Measurements from ENCODE around the gene UCMA.

The UCMA gene

DNA sequence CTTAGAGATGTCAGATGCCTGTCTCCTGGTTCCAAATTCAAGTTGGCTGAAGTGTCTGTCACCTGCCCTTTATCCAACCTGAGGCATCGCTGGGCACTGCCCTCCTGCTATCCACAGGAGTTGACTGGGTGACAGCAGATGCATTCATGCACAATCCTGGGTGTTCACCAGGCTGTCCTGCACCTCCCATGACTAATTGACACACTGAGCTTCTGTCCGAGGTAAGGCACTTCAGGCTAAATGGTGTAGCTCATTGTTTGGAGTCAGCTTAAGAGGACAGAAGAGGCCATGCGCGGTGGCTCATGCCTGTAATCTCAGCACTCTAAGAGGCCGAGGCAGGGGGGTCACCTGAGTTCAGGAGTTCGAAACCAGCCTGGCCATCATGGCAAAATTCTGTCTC, 2.4 kb downstream of the UCMA start:
- DNase-seq, result no peak

DNA sequence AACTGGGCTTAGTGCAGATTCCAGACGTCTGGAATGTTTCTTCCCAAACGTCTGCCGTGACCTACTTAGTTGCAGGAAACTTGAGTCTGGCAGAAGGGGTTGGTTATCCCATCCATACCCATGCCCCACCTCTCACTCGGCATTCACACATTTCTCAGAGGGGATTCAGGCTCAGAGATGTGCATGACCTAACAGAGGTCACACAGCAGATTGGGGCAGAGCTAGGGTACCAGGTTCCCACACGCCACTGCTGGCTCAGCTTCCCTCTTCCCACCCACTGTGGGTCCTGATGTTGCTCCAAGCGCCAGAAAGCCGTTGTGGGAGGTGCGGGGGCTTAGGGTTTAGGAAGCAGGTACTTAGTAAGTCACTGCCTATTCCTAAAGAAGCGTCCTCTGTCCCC, 3.0 kb downstream of the UCMA start:
- no peak for DNase-seq

DNA sequence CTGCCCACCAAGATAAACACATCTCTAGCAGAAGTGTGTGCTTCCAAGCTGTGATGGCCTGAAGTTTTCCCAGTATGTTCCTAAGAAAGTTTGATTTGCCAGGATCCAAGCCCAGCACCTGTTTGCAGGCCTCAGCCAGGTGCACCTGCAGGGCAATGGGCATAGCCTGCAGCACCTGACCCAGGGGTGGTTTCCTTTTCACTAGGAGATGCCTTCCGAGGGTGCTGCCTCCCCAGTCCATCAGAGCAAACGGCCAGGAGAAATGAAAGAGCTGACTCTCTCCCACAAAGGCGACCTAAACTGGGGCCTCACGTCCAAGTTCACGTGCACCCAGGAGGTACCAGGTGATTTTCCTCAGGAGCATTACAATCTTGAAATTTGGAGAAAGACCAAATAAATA, 7.1 kb downstream of the UCMA start:
- DNase-seq, result no peak

DNA sequence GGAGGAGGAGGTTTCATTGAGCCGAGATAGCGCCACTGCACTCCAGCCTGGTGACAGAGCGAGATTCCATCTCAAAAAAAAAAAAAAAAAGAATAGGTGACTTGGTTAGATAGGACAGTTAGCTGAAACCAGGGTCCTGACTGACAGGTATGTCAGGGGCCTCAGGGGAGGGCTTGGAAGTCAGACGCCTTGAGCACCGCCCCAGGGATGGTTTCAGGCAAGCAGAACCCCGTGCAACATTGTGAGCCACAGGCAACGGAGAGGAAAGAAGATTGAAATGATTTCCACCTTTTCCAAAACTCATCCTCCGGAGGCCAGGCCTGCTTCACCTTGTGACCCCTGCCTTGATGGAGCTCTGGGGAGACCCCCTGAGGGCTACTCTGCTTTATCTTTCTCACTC, 8.6 kb downstream of the UCMA start:
- DNase-seq, result no peak

DNA sequence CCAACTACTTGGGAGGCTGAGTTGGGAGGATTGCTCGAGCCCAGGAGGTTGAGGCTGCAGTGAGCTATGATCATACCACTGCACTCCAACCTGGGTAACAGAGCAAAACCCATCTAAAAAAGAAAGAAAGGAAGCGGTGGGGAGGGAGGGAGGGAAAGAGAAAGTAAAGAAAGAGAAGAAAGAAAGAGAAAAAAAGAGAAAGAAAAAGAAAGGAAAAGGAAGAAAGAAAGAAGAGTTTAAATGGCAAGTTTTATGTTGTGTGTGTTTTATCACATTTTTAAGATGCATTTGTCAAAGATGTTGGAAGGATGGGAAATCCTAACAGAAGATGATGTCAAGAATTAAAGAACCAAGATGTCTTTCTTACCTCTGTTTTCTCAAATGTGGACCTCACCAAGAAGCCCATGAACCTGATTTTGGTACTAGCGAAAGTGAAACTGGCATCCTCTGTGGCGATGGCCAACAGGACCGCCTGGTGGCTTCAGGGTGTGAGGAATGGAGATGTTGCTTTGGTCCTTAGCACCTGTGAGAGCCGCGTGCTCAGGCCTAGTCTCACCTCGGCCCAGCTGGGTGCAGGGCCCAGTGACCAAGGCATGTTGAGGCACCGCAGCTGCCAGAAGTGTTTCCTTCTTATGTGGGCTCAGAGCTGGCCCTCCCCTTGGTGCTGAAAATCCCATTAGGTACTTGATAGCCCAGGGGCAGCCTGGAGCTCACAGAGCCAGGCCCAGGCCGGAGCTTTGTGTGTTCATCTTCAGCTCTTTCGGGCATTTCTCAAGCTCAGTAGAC, 9.8 kb downstream of the UCMA start:
- DNase-seq, result no peak

DNA sequence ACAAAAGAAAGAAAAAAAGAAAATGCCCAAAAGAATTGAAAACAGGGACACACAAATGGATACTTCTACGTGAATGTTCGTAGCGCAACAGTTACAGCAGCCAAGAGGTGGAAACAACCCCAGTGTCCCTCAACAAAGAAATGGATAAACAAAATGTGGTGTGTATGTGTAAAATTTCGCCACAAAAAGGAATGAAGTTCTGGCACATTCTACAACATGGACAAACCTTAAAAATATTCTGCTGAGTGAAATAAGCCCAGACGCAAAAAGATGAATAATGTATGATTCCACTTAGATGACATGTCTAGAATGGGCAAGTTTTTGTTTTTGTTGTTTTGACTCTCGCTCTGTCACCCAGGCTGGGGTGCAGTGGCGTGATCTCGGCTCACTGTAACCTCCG, 10.9 kb downstream of the UCMA start:
- no peak for DNase-seq

DNA sequence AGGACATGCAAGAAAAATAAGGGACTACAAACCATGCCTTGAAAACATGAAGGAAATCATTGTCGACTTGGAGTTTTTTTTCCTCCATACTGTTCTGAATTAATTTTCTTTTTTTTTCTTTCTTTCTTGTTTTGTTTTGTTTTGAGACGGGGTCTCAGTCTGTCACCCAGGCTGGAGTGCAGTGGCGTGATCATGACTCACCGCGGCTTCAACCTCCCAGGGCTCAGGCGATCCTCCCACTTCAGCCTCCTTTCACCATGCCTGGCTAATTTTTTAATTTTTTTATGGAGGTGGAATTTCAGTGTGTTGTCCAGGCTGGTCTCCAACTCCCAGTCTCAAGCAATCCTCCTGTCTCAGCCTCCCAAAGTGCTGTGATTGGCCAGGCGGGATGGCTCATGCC, 11.6 kb downstream of the UCMA start:
- DNase-seq, result no peak

DNA sequence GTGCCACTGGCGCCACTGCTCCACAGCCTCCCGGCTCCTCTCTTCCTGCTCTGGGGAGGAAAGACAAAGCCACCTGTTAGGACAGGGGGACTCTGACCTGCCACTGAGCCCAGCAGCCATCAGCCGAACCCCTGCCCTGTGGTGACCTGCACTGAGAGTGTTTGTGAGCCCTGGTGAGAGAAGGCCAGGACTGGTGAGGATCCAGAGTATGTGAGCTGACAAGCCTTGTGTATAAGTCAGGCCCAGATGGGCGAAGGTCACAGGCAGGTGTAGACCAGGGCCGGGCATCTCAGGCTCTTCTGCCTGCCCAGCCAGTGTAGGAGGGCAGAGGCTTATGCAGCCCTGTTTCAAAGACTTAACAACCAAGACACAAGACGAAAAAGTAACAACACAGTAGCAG, 12.0 kb downstream of the UCMA start:
- no peak for DNase-seq

DNA sequence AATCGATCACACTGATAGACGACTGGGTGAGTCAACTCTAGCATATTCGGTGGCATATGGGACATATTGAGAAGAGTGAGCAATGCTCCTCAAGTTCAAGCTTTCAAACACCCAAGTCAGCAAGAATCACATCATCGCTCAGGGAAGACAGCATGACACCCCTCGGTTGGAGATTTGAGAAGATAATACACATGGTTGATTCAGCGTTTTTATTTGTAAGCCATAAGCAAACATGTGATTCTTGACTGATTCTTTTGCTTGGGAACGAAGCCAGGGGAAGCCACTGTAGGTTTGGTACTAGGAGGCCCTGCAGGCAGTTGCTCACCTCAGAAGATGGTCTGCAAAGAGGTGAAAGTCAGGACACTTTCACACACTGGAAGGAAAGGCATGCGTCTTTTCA, 12.6 kb downstream of the UCMA start:
- DNase-seq, result no peak

DNA sequence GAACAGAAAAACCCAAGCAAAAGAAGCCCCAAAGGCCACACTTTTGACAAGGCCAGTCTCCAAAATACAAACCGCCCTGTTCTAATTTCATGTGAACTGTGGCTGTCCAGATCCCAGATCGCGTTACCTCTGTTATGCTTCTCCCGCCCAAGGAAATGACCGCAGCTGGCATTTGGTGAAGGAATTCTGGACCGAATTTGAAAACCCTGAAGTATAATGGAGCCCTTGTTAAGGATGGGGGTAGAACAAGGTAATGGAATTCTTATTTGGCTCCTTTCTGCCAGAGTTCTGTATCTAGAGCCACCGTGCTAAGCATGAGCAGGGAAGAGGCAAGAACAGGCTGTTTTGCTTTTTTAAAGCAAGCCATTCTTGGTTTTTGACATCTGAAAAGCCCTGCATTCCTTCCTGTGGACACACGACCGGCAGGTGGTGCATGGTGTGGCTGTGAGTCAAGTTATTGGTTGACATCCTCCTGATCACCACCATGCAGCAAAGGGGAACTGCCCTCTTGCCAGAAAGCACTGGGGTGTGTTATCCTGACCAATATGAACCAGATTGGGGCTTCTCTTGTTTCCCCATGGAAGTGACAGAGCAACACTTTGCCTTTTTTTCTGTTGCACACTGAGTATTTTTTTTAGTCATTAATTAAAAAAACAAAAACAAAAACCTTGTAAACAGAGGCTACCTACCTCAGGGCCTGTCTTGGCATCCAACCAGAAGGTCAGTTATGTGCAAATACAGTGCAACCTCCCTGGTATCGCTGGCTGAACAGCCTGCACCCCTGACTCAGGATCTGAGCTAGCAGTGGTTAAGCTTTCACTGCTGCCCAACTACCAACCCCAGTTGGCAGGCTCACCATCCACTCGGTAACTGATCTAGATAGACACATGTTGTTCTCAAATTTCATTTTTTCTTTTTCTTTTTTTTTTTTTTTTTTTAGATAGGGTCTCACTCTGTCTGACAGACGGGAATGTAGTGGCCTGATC, 14.2 kb downstream of the UCMA start:
- peak; percentile 15 for DNase-seq

DNA sequence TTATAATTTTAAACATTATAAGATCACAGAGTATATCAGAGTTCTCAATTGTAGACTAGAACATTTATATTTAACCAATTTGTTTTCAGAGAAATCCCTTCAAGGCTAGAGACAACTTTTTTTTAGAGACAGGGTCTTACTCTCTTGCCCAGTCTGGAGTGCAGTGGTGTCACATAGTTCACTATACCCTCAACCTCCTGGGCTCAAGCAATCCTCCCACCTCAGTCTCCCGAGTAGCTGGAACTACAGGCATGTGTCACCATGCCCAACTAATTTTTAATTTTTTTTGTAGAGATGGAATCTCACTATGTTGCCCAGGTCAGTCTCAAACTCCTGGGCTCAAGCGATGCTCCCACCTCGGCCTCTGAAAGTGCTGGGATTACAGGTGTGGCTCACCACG, 15.3 kb downstream of the UCMA start:
- no peak for DNase-seq

DNA sequence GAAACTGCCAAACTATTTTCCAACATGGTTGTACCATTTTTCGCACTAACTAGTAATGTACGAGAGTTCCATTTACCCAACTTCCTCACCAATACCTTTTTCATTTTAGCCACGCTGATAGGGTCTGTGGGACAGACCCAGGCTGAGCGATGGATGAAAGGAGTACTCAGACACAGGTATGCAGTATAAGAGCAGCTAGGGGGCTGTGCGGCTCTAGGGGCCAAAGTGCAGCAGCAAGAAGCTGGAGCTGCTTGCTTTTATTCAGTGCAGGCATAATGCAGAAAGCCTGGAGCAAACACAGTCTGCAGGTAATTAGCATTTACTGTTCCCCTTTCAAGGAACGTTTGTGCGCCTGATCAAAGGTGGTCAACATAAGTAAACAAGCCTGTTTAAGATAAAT, 21.0 kb downstream of the UCMA start:
- no peak for DNase-seq

DNA sequence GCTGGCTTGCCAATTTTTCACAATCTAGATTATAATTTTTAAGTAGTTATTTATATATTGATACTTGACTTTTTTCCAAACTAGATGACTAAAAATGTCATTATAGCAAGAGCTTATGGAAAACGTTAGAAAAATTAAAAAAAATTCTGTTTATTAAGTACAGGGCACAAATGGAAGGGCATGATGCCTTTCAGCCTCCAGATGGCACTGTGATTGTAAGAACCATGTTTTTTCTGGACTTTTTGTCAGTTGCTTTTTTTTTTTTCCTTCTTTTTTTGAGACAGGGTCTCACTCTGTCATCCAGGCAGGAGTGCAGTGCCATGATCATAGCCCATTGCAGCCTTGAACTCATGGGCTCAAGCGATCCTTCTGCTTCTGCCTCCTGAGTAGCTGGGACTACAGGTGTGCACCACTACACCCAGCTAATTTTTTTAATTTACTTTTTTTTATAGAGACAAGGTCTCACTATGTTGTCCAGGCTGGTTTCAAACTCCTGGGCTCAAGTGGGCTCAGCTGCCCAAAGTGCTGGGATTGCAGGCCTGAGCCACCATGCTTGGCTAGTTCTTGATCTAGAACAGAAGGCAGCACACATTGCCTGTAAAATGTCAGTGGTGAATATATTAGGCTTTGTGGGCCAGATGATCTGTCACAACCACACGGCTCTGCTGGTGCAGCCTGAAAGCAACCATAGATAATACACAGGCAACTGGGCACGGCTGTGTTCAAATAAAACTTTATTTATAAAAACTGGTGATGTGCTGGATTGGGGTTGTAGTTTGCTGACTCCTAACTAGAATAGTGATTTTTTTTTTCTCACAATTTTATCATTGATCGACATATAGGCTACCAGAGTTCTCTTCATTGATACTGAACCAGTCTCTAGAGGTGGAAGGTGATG, 27.4 kb downstream of the UCMA start:
- DNase-seq, result no peak

DNA sequence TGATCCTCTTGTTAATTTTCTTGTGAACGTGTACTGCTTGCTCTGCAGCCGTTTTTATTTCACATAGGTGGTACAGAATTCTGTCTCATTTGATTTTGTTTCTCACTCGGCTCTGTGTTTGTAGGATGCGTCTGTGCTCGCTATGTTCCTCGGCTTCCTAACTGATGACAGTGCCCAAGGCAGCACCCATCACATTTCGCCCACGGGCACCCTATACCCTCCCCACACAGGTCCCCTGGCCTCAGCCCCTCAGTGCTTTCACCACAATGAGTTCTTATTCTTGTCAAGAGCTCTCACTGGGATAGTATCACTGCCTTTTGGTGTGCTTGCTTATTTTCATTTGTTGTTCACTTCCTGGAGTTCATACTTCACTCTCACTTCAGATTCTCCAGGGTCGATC, 28.1 kb downstream of the UCMA start:
- no peak for DNase-seq

DNA sequence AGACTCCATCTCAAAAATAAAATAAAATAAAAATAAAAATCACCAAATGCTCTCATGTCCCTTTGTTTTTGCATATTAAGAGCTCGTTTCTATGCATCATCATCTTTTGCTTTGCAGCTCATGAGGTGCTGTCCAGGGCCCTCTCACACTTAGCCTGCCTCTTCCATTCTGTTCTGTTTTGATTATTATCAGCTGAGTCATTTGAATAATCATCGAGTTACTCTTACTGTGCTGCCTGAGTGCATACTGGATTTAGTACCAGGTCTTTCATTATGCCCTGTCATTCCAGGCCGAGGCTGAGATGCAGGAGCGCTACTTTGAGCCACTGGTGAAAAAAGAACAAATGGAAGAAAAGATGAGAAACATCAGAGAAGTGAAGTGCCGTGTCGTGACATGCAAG, 33.0 kb downstream of the UCMA start:
- no peak for DNase-seq

DNA sequence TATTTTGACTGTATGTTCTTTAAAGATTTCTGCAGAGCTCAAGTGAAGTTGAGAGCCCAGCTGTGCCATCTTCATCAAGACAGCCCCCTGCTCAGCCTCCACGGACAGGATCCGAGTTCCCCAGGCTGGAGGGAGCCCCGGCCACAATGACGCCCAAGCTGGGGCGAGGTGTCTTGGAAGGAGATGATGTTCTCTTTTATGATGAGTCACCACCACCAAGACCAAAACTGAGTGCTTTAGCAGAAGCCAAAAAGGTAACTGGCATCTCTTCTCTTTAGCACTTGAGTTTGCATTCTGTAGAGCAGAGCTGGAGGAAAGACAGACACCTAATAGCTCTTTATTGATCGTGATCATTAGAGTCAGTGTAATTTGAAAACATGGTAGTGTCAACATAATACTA, 39.2 kb downstream of the UCMA start:
- no peak for DNase-seq

DNA sequence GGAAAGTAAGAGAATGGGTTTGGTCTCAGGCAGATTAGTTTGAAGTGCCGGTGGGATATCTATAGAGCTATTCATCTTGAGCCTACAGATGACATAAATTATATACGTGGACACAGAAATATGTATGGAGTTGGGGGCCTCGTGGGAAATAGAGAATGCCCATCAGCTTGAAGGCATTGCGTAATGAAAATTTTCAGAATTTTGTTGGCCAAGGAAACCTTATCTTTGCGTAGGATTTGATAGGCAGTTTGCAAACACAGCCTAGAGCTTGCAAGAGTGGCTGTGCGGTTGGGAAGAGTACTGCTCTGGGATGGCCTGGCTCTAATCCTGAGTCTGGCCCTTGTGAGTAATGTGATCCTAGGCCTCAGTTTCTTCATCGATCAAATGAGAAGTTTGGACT, 40.5 kb downstream of the UCMA start:
- no peak for DNase-seq

DNA sequence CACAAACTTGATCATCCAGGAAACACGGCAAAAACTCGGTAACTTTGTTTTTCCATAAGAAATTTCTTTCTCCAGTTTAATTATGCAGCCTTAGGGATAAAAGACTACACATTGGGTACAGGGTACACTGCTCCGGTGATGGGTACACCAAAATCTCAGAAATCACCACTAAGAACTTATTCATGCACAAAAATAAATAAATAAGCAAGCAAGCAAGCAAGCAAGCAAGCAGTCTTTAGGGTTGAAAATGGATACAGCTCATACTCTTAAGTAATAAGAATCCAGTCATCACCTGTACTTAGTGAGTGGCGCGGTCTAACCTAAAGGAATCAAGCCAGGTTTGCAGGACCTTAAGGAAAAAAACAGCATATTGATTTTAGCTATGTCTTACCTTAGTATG, 42.8 kb downstream of the UCMA start:
- no peak for DNase-seq

DNA sequence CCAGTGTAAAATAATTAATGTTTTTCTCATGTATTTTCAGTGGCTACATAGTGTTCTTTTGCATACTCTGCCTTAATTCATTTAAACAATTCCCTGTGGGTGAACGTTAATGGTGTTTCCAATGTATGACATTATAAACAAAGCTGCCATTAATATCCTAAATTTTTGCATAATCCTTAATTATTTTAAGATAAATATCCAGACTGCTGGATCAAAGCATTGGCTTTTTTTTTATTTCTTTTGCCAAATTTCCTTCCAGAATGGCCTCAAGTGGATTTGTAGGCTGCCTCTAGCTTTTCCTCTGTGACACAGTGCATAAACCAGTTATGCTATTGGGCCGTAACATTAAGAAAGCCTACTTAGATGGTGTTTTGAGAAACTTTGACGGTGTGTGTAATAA, 43.4 kb downstream of the UCMA start:
- DNase-seq, result no peak

DNA sequence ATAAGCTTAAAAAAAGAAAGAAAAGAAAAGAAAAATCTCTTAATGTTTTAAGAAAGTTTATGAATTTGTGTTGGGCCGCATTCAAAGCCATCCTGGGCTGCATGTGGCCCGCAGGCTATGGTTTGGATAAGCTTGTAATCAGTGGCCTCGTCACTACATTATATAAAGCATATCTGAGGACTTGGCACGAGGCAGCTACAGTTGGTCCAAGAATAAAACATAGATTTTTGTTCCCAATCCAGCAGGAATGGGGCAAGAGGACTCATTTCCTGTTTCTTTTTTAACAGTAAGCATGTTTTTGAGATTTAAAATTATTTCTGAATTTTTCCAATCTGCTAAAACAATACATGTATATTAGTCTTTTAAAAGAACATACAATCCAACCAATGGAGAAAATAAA, 44.2 kb downstream of the UCMA start:
- DNase-seq, result no peak

DNA sequence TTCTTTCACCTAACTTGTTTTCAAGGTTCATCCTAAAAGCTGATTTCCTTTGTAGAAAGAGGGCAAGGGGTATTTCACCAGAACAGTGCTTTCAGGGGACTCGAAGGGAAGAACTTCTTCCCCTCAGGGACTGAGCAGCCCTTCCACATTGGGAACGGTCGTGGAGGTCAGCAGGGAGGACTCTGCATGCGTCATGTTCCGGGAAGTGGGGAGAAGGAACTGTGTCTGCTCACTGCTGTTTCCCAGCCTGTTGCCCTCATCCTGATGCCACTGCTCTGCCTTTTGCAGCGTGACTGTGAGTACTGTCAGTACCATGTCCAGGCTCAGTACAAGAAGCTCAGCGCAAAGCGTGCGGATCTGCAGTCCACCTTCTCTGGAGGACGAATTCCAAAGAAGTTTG, 45.6 kb downstream of the UCMA start:
- no peak for DNase-seq

DNA sequence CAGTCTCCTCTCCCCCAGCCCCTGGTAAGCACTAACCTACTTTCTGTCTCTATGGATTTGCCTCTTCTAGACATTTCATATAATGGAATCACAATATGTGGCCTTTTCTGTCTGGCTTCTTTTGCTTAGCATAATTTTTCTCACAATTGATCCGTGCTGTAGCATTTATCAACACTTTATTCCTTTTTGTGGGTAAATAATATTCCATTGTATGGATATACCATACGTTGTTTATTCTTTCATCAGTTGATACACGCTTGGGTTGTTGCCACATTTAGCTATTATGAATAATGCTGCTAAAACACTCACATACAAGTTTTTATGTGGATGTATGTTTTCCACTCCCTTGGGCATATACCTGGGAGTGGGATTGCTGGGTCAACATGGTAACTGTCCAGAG, 47.0 kb downstream of the UCMA start:
- DNase-seq, result no peak
